Measurements from ENCODE around the gene PPP1R26. TPM values are rescaled to one million over a fixed set of nuclear protein-coding genes. Genes with fewer than 3 reads are reported as not detected.
"Not testable (repeated sequence)": the region's sequence is repeated elsewhere in the genome, so short reads cannot be mapped to it uniquely, and the experiment has no call there.

PPP1R26 gene
- total RNA-seq, 4 donors from 2014 or later, result 5.4 to 10.9 (median 8.3) TPM

- 25 to 60% methylated on average over 1 to 4 of the region's 27 CpGs for WGBS, 2 donors
- no peaks in the 10 kb centered on the region for H3K4me1 ChIP-seq
- H3K36me3 ChIP-seq, result no peaks in the 10 kb centered on the region
- no peak overlapping the region for H3K4me3 ChIP-seq
- no peak overlapping the region for H3K27ac ChIP-seq
- H3K9me3 ChIP-seq, result no peaks in the 10 kb centered on the region
- H3K27me3 ChIP-seq, result peaks cover 0 to 72% (median 0%) of the 10 kb centered on the region in 4 donors
- DNase-seq, result no peak
- no peak for TF ChIP-seq CTCF (IDR thresholded peaks at IDR 0.05)
- no peak for TF ChIP-seq POLR2A (IDR thresholded peaks at IDR 0.05)
- intact Hi-C loops (cut with DNase I), result no loop called here
Measured at GRCh38 chr9:135524130-135524861, 44.7 kb downstream of the PPP1R26 start.

GRCh38 chr9:135525241-135526088 is 45.9 kb downstream of the PPP1R26 start:
- WGBS, 2 donors, result 79 to 86% methylated on average over 5 to 13 of the region's 31 CpGs
- Histone ChIP-seq H3K4me3 (no peak overlapping the region), H3K4me1 (no peaks in the 10 kb centered on the region), H3K27ac (no peak overlapping the region), H3K36me3 (no peaks in the 10 kb centered on the region), H3K27me3 (peaks cover 0 to 72% (median 0%) of the 10 kb centered on the region in 4 donors), H3K9me3 (no peaks in the 10 kb centered on the region)
- no peak for DNase-seq
- no peak for TF ChIP-seq CTCF (IDR thresholded peaks at IDR 0.05)
- TF ChIP-seq POLR2A (IDR thresholded peaks at IDR 0.05), result no peak
- intact Hi-C loops (cut with DNase I), result no loop called here

- Histone ChIP-seq H3K36me3 (no peaks in the 10 kb centered on the region), H3K4me3 (no peak overlapping the region), H3K27me3 (peaks cover 0 to 72% (median 0%) of the 10 kb centered on the region in 4 donors), H3K27ac (no peak overlapping the region), H3K9me3 (no peaks in the 10 kb centered on the region), H3K4me1 (no peaks in the 10 kb centered on the region)
- intact Hi-C loops (cut with DNase I), result no loop called here
- DNase-seq, result no peak
- no CpG with 5 or more reads among the region's 11 CpGs for WGBS, 2 donors
- TF ChIP-seq POLR2A (IDR thresholded peaks at IDR 0.05) (no peak), CTCF (IDR thresholded peaks at IDR 0.05) (no peak)
Measured at GRCh38 chr9:135526089-135526729, 46.6 kb downstream of the PPP1R26 start.

GRCh38 chr9:135526730-135527571 is 47.4 kb downstream of the PPP1R26 start:
- TF ChIP-seq POLR2A (IDR thresholded peaks at IDR 0.05) (no peak), CTCF (IDR thresholded peaks at IDR 0.05) (no peak)
- Histone ChIP-seq H3K36me3 (no peaks in the 10 kb centered on the region), H3K27me3 (peaks cover 0 to 71% (median 0%) of the 10 kb centered on the region in 4 donors), H3K4me1 (no peaks in the 10 kb centered on the region), H3K27ac (no peak overlapping the region), H3K9me3 (no peaks in the 10 kb centered on the region), H3K4me3 (no peak overlapping the region)
- intact Hi-C loops (cut with DNase I), result no loop called here
- WGBS, 2 donors, result 58 to 67% methylated on average over 3 to 4 of the region's 30 CpGs
- no peak for DNase-seq

GRCh38 chr9:135528842-135529435 is 49.4 kb downstream of the PPP1R26 start:
- H3K4me1 ChIP-seq; intact Hi-C loops (cut with DNase I); H3K9me3 ChIP-seq; H3K36me3 ChIP-seq; DNase-seq; H3K27ac ChIP-seq; H3K4me3 ChIP-seq: not testable (repeated sequence)
- WGBS, 2 donors, result 90 to 94% methylated on average over 10 of the region's 10 CpGs
- H3K27me3 ChIP-seq, result peaks cover 0 to 68% (median 0%) of the 10 kb centered on the region in 4 donors

All from esophagus squamous epithelium (tissue), 5 donors.